T-helper 1 cell treated with Interleukin-12 subunit alpha and Interleukin-12 subunit beta and Interleukin-4 antibody, amounts not matched to agents 30 μg/mL and 1 μg/mL, for 36 hours (primary cell): ENCODE data around the gene BSND.

Source experiments
- H3K27ac Mint-ChIP-seq: one replicate; pipeline ENCODE4 v1.8.0; 2021; ENCODE audit warnings: mild to moderate bottlenecking, mixed read lengths
- H3K27me3 Mint-ChIP-seq: one replicate; pipeline ENCODE4 v1.8.0; 2021; ENCODE audit warnings: low read depth, mixed read lengths
- H3K36me3 Mint-ChIP-seq: one replicate; pipeline ENCODE4 v1.8.0; 2021; ENCODE audit warnings: low read depth, mixed read lengths
- H3K4me1 Mint-ChIP-seq: one replicate; pipeline ENCODE4 v1.8.0; 2021; ENCODE audit warnings: low read depth, mixed read lengths
- H3K4me3 Mint-ChIP-seq: one replicate; pipeline ENCODE4 v1.8.0; 2021; ENCODE audit warnings: mild to moderate bottlenecking, moderate library complexity, mixed read lengths
- H3K9me3 Mint-ChIP-seq: one replicate; pipeline ENCODE4 v1.8.0; 2021; ENCODE audit warnings: mixed read lengths

BSND gene

DNA sequence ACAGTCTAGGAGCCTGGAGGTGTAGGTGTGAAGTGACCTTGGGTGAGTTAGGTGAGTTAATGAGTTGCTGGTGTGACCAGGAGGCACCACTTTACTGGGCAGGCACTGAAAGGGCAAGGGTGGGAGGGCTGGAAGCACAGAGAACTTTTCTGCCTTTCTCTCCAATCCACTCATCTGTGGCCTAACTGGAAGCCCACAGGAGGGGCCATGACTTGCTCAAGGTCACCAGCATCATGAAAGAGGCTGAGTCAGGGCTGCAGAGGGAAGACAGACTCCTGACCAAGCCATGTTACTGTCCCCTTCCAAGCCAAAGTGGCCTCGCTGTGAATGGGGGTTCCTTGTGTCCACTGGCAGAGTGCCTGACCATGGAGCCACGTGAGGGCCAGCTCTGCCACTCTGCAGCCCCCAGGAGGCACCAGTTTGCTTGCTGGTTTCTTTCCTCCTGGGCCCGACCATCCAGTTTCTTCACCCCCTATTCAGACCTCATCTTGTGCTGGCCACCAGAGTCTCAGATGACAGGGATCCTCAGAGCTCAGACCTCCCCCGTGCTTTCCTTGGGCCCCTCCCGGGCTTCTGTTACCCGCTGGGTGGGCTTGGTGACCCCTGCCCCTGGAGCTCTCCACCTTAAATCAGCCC, 4.3 kb upstream of the BSND start:
- peaks cover 34% of the 10 kb centered on the region for H3K27me3 Mint-ChIP-seq
- no peak overlapping the region for H3K4me3 Mint-ChIP-seq
- H3K9me3 Mint-ChIP-seq: peaks cover 5% of the 10 kb centered on the region
- H3K4me1 Mint-ChIP-seq: peaks cover 22% of the 10 kb centered on the region
- peaks cover 2% of the 10 kb centered on the region for H3K36me3 Mint-ChIP-seq
- H3K27ac Mint-ChIP-seq: no peak overlapping the region

DNA sequence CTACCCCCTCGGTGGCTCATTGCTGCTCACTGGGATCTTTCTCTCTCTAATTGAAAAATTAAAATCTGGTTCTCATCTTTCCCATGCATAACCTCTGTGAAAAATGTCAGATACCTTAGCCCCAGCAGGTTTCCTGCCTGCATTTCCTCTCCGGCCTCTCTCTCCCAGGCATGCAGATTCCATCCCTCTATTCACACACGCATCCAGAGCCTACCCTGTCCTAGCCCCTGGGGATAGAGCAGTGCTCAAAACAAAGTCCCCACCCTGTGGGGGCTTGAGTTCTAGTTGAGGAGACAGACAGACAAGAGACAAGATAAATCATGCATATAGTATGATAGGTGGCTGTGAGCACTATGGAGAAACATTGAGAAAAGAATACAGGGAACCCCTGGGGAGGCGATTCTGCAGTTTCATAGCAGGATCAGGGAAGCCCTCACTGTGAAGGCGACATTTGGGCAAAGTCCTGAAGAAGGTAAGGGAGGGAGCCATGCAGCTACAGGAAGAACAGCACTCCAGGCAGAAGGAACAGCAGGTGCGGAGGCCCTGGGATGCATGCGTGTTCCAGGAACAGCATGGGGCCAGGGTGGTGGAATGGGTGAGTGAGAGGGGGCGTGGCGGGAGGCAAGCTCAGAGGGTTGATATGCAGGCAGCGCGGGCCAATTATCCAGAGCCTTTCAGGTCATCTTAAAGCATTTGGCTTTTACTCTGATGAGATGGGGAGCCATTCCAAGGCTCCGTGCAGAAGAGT, 3.5 kb upstream of the BSND start:
- Mint-ChIP-seq H3K4me1 (peaks cover 22% of the 10 kb centered on the region), H3K9me3 (peaks cover 5% of the 10 kb centered on the region), H3K27ac (peak overlapping the region; percentile 88), H3K36me3 (peaks cover 2% of the 10 kb centered on the region), H3K4me3 (peak overlapping the region; percentile 30), H3K27me3 (peaks cover 37% of the 10 kb centered on the region)

DNA sequence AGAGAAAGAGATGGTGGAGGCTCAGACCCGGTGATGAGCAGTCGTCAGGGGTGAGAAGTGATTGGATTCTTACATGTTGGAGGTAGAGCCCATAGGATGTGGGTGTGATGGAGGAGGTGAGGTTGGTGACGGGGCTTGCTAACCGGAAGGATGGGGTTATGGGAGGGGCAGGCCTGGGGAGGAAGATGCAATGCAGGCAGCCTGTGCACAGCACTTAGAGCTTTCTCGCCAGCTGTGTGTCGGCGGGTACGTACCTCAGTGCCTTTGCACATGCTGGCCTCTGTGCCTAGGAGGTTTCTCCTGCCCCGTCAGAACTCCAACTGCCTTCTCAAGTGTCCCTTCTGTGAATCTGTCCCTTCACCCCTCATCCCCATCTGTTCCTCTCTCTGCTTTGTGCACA, 2.9 kb upstream of the BSND start:
- Mint-ChIP-seq H3K36me3 (peaks cover 2% of the 10 kb centered on the region), H3K4me3 (peak overlapping the region; percentile 56), H3K27me3 (peaks cover 37% of the 10 kb centered on the region), H3K9me3 (peaks cover 5% of the 10 kb centered on the region), H3K27ac (peak overlapping the region; percentile 88), H3K4me1 (peaks cover 22% of the 10 kb centered on the region)

- H3K27me3 Mint-ChIP-seq: peaks cover 37% of the 10 kb centered on the region
- peaks cover 5% of the 10 kb centered on the region for H3K9me3 Mint-ChIP-seq
- peak overlapping the region; percentile 88 for H3K27ac Mint-ChIP-seq
- H3K36me3 Mint-ChIP-seq: peaks cover 2% of the 10 kb centered on the region
- peak overlapping the region; percentile 56 for H3K4me3 Mint-ChIP-seq
- peaks cover 22% of the 10 kb centered on the region for H3K4me1 Mint-ChIP-seq
Observed at GRCh38 chr1:54996359-54996868, 2.3 kb upstream of the BSND start.

DNA sequence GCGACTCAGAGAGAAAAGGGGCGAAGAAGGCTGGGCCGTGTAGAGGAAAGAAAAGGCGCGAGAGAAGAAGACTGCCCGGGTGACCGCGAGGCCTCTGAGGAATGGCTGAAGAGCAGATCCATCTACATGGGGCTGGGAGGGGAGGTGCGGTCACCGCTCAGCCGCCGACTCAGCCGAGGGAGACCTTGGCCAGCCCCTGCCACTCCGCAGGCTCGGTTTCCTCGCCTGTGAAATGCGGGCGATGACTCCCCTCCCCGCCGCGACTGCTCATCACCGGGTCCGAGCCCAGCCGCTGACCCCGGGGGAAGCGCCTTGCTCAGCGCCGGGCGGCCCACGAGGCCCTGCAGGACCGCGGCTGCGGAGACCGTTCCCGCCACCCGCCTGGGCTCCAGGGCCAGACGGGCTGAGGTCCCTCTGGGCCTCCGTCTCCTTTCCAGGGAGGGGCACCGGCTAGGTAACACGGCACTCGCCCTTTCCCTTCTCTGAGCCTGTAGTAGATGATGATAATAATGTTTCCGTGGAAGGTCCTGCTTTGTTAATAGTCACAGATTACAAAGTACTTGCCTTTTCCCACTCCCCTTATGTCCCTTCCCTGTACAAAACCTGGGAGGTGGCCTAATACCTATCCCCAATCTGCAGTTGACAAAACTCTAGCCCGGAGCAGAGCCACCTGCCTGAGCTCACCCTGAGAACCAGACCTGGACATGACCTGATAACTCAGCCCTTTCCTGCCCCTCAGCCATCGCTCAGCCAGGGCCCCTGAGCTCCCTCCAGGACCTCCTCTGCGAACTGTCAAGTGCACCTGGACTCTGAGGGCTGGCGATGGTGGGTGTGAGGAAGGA, 1.6 kb upstream of the BSND start:
- Mint-ChIP-seq H3K4me1 (peaks cover 22% of the 10 kb centered on the region), H3K4me3 (peak overlapping the region; percentile 15), H3K27ac (no peak overlapping the region), H3K9me3 (peaks cover 5% of the 10 kb centered on the region), H3K27me3 (peaks cover 37% of the 10 kb centered on the region), H3K36me3 (peaks cover 2% of the 10 kb centered on the region)

- Mint-ChIP-seq H3K4me1 (peaks cover 22% of the 10 kb centered on the region), H3K36me3 (peaks cover 2% of the 10 kb centered on the region), H3K27ac (no peak overlapping the region), H3K4me3 (no peak overlapping the region), H3K27me3 (peaks cover 37% of the 10 kb centered on the region), H3K9me3 (peaks cover 5% of the 10 kb centered on the region)
Observed at GRCh38 chr1:54997711-54997986, 1.1 kb upstream of the BSND start.

- H3K27me3 Mint-ChIP-seq: peaks cover 37% of the 10 kb centered on the region
Observed at GRCh38 chr1:54998100-54998499, 633 bp upstream of the BSND start.

DNA sequence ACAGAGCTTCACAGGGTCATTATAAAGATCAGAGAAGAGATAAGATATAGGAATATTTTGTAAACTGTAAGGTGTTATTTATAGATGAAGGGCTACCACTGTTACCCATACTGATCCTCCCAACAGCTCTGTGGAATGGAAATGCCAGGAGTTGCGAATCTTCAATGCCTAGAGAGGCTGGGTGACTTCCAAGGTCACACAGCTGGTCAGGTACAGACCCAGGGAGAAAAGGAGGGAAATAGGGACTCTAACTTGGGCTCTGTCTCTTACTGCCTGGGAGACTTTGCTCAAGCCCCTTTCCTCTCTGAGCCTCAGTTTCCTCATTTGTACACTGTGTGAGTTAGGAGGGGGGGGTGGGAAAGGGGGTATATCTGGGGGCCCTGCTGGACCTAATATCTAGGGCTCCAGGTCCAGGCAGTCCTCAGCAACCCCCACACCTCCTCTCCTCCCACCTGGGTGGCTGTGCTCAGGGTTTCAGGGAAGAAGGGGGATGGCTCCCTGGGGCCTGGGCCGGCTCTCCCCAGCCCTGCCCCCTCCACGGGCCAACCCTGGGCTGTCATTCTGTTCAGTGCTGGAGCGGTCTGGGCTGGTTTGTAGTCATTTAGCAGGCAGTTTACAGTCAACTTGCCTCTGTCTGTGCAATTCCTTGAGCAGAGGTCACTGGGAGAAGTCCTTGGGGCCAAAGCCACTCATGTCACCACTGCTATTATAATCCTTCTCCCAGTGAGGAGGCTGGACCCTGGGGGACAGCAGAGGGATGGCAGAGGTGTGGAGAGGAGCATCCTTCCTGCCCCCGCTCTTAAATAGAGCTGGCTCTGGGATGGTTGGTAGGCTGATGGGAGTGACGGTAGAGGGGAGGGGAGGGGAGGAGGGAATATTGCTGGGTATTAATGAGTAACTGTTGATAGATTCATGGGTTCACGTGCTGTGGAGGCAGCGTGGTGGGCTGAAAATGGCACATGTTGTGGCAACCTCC, 1.7 kb downstream of the BSND start:
- Mint-ChIP-seq H3K4me3 (no peak overlapping the region), H3K27ac (no peak overlapping the region), H3K36me3 (peaks cover 2% of the 10 kb centered on the region), H3K9me3 (peaks cover 5% of the 10 kb centered on the region), H3K27me3 (peaks cover 27% of the 10 kb centered on the region), H3K4me1 (peaks cover 16% of the 10 kb centered on the region)

More at GRCh38 chr1:54998100-54998499, 633 bp upstream of the BSND start:
- peaks cover 2% of the 10 kb centered on the region for H3K36me3 Mint-ChIP-seq
- peaks cover 22% of the 10 kb centered on the region for H3K4me1 Mint-ChIP-seq
- peaks cover 5% of the 10 kb centered on the region for H3K9me3 Mint-ChIP-seq
- no peak overlapping the region for H3K27ac Mint-ChIP-seq
- no peak overlapping the region for H3K4me3 Mint-ChIP-seq

GRCh38 chr1:55001311-55001710, 2.6 kb downstream of the BSND start:
- H3K4me3 Mint-ChIP-seq: no peak overlapping the region
- peaks cover under 1% of the 10 kb centered on the region for H3K9me3 Mint-ChIP-seq
- H3K4me1 Mint-ChIP-seq: peaks cover 7% of the 10 kb centered on the region
- no peak overlapping the region for H3K27ac Mint-ChIP-seq
- peaks cover 18% of the 10 kb centered on the region for H3K27me3 Mint-ChIP-seq
- H3K36me3 Mint-ChIP-seq: peaks cover 1% of the 10 kb centered on the region

GRCh38 chr1:55002686-55003085, 4.0 kb downstream of the BSND start:
- Mint-ChIP-seq H3K36me3 (no peaks in the 10 kb centered on the region), H3K27ac (no peak overlapping the region), H3K9me3 (no peaks in the 10 kb centered on the region), H3K4me3 (no peak overlapping the region), H3K27me3 (peaks cover 7% of the 10 kb centered on the region), H3K4me1 (no peaks in the 10 kb centered on the region)

GRCh38 chr1:55005351-55006140, 6.8 kb downstream of the BSND start:
- Mint-ChIP-seq H3K4me1 (no peaks in the 10 kb centered on the region), H3K36me3 (no peaks in the 10 kb centered on the region), H3K27ac (no peak overlapping the region), H3K27me3 (no peaks in the 10 kb centered on the region), H3K4me3 (no peak overlapping the region), H3K9me3 (no peaks in the 10 kb centered on the region)

GRCh38 chr1:55006931-55007330, 8.2 kb downstream of the BSND start:
- no peak overlapping the region for H3K27ac Mint-ChIP-seq
- H3K27me3 Mint-ChIP-seq: no peaks in the 10 kb centered on the region
- H3K4me1 Mint-ChIP-seq: no peaks in the 10 kb centered on the region
- H3K4me3 Mint-ChIP-seq: no peak overlapping the region
- H3K36me3 Mint-ChIP-seq: no peaks in the 10 kb centered on the region
- H3K9me3 Mint-ChIP-seq: no peaks in the 10 kb centered on the region

DNA sequence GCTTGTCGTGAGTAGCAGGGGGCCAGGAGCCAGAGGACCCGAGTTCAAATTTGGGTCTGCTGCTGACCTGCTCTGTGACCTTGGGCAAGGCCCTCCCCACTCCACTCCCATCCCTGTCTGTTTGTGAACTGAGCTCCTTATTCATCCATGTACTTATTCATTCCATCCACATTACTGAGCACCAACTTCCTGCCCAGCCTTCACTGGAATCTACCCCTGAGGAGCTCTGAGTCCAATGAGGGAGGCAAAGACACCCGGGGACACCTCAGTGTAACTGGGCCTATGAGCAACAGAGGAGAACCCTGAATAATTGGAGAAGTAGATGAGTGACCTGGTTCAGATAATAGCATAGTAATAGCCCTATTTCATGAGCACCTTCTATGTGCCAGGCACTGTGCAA, 8.9 kb downstream of the BSND start:
- no peaks in the 10 kb centered on the region for H3K36me3 Mint-ChIP-seq
- H3K4me1 Mint-ChIP-seq: no peaks in the 10 kb centered on the region
- peaks cover 5% of the 10 kb centered on the region for H3K27me3 Mint-ChIP-seq
- H3K9me3 Mint-ChIP-seq: no peaks in the 10 kb centered on the region
- H3K4me3 Mint-ChIP-seq: no peak overlapping the region
- no peak overlapping the region for H3K27ac Mint-ChIP-seq
